Testis (tissue), 2 donors: ENCODE measurements around the gene BCL2L1.

Experiments used
- POLR2A ChIP-seq: fragments of 450-650 bp; IDR thresholded peaks from one replicate; pipeline ENCODE4 v1.6.1; 2017; ENCODE audit warnings: antibody characterized with exemption, mild to moderate bottlenecking, moderate library complexity
- TF ChIP-seq, protein P1 (sequence below), 3 experiments: fragments of 450-650 bp in 2 of 3; fragments of 200-600 bp in 1 of 3; sonication (generic) in 1 of 3; IDR thresholded peaks; one replicate each; pipeline ENCODE4 v1.5.1; 2016 to 2019; ENCODE audit warnings: antibody characterized with exemption in 3 of 3, mild to moderate bottlenecking in 2 of 3, moderate library complexity in 1 of 3

DNA sequence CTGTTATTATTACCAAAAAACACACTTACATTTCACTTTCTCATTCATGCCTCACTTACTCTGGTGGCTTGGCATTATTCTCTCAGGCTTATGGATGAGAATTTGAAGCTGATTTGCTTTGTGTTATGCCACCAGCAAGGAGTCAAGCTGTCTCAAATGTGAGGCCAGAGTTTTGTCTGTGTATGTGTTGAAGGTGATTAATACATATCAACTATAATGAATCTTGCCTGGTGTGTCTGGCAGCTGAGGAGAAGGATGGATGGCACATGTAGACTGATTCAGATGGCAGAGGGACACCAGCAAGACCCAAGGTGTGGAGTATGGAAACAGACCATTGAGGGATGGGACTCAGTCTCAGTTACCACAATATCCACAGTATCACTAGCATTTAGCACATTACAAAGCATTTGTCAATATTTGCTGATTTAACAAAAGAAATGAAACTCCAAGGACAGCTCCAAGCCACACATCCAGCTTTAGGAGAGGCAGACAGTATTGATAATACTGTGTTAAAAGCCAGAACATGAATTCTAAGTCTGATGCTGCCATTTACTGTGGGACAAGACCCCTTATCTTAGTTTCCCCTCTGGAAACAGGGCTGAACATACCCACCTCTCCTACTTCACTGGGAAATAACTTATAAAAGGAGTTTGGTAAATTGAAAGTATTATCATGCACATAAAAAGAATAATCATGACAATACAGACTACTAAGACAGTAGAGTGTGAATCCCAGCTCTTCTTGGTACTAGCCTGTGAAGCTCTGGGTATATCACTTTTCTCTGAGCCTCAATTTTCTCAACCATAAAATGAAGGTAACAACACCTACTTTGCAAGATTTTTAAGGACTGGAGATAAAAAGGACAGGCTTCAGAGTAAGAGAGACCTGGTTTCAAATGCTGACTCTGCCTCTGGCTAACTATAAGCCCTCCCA, 11.2 kb downstream of the BCL2L1 start:
- TF ChIP-seq, protein P1, sequence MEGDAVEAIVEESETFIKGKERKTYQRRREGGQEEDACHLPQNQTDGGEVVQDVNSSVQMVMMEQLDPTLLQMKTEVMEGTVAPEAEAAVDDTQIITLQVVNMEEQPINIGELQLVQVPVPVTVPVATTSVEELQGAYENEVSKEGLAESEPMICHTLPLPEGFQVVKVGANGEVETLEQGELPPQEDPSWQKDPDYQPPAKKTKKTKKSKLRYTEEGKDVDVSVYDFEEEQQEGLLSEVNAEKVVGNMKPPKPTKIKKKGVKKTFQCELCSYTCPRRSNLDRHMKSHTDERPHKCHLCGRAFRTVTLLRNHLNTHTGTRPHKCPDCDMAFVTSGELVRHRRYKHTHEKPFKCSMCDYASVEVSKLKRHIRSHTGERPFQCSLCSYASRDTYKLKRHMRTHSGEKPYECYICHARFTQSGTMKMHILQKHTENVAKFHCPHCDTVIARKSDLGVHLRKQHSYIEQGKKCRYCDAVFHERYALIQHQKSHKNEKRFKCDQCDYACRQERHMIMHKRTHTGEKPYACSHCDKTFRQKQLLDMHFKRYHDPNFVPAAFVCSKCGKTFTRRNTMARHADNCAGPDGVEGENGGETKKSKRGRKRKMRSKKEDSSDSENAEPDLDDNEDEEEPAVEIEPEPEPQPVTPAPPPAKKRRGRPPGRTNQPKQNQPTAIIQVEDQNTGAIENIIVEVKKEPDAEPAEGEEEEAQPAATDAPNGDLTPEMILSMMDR (IDR thresholded peaks at IDR 0.05) = no peak
- TF ChIP-seq POLR2A = no peak
